HFF-Myc (cell line): ENCODE results near the gene SLC37A2.

Experiments
- DNase-seq: peaks from one replicate; pipeline ENCODE4 v3.0.0-alpha.2; 2011; ENCODE audit warnings: low read depth; ENCODE audit errors: extremely low read depth
- H3K4me3 ChIP-seq: replicated peaks from 2 replicates; pipeline ENCODE4 v1.5.1; 2011; ENCODE audit warnings: low read depth, mild to moderate bottlenecking, control low read depth, low read length
- CTCF ChIP-seq: IDR thresholded peaks from 2 replicates; pipeline ENCODE4 v1.5.1; 2012; ENCODE audit warnings: mild to moderate bottlenecking, low read depth, low read length, control low read depth; ENCODE audit errors: missing control alignments

Gene SLC37A2

GRCh38 chr11:125132071-125132470, 69.0 kb downstream of the SLC37A2 start:
- H3K4me3 ChIP-seq = no peak overlapping the region
- no peak for TF ChIP-seq CTCF
- DNase-seq = no peak

GRCh38 chr11:125132596-125132995, 69.5 kb downstream of the SLC37A2 start:
- no peak for TF ChIP-seq CTCF

GRCh38 chr11:125136001-125136400, 72.9 kb downstream of the SLC37A2 start:
- TF ChIP-seq CTCF = no peak
- DNase-seq = no peak
- no peak overlapping the region for H3K4me3 ChIP-seq

More at GRCh38 chr11:125132596-125132995, 69.5 kb downstream of the SLC37A2 start:
- no peak for DNase-seq
- no peak overlapping the region for H3K4me3 ChIP-seq

- no peak for TF ChIP-seq CTCF
- DNase-seq = no peak
- H3K4me3 ChIP-seq = no peak overlapping the region
Measured at GRCh38 chr11:125138966-125139365, 75.9 kb downstream of the SLC37A2 start.

- TF ChIP-seq CTCF = no peak
- no peak overlapping the region for H3K4me3 ChIP-seq
- DNase-seq = no peak
Measured at GRCh38 chr11:125139778-125140177, 76.7 kb downstream of the SLC37A2 start.
